ENCODE results near the gene TPM3.

The TPM3 gene

GRCh38 chr1:154167461-154167860, 24.4 kb downstream of the TPM3 start:
- no peak for TF ChIP-seq CTCF (IDR thresholded peaks at IDR 0.05; ENCODE audit: unreplicated experiment in 3 of 3)

GRCh38 chr1:154166207-154166606, 25.7 kb downstream of the TPM3 start:
- no peaks in the 10 kb centered on the region for H3K4me1 Mint-ChIP-seq
- H3K27me3 Mint-ChIP-seq (ENCODE audit: low read depth), result no peaks in the 10 kb centered on the region
- no peak overlapping the region for H3K4me3 Mint-ChIP-seq
- peaks cover 83% of the 10 kb centered on the region for H3K36me3 Mint-ChIP-seq (ENCODE audit: low read depth)
- no peak overlapping the region for H3K27ac Mint-ChIP-seq
- no peak for TF ChIP-seq CTCF (IDR thresholded peaks at IDR 0.05; ENCODE audit: unreplicated experiment in 3 of 3)
- H3K9me3 Mint-ChIP-seq, result no peaks in the 10 kb centered on the region

More at GRCh38 chr1:154167461-154167860, 24.4 kb downstream of the TPM3 start:
- H3K4me3 Mint-ChIP-seq, result no peak overlapping the region
- H3K36me3 Mint-ChIP-seq (ENCODE audit: low read depth), result peaks cover 84% of the 10 kb centered on the region
- H3K4me1 Mint-ChIP-seq, result no peaks in the 10 kb centered on the region
- H3K27ac Mint-ChIP-seq, result no peak overlapping the region
- no peaks in the 10 kb centered on the region for H3K9me3 Mint-ChIP-seq
- no peaks in the 10 kb centered on the region for H3K27me3 Mint-ChIP-seq (ENCODE audit: low read depth)

- H3K27ac Mint-ChIP-seq, result no peak overlapping the region
- H3K9me3 Mint-ChIP-seq, result no peaks in the 10 kb centered on the region
- H3K36me3 Mint-ChIP-seq (ENCODE audit: low read depth), result peaks cover 87% of the 10 kb centered on the region
- H3K27me3 Mint-ChIP-seq (ENCODE audit: low read depth), result peaks cover 3% of the 10 kb centered on the region
- TF ChIP-seq CTCF (IDR thresholded peaks at IDR 0.05; ENCODE audit: unreplicated experiment in 3 of 3), result no peak
- no peak overlapping the region for H3K4me3 Mint-ChIP-seq
- no peaks in the 10 kb centered on the region for H3K4me1 Mint-ChIP-seq
Observed at GRCh38 chr1:154159554-154159953, 32.3 kb downstream of the TPM3 start.

GRCh38 chr1:154158307-154159125, 33.4 kb downstream of the TPM3 start:
- Mint-ChIP-seq H3K9me3 (no peaks in the 10 kb centered on the region), H3K4me3 (no peak overlapping the region), H3K4me1 (no peaks in the 10 kb centered on the region), H3K27ac (no peak overlapping the region), H3K36me3 (ENCODE audit: low read depth) (peaks cover 86% of the 10 kb centered on the region), H3K27me3 (ENCODE audit: low read depth) (peaks cover 3% of the 10 kb centered on the region)
- TF ChIP-seq CTCF (IDR thresholded peaks at IDR 0.05; ENCODE audit: unreplicated experiment in 3 of 3), result no peak

GRCh38 chr1:154157520-154158306, 34.2 kb downstream of the TPM3 start:
- H3K9me3 Mint-ChIP-seq, result no peaks in the 10 kb centered on the region
- peaks cover 78% of the 10 kb centered on the region for H3K36me3 Mint-ChIP-seq (ENCODE audit: low read depth)
- peaks cover 3% of the 10 kb centered on the region for H3K27me3 Mint-ChIP-seq (ENCODE audit: low read depth)
- H3K4me3 Mint-ChIP-seq, result no peak overlapping the region
- H3K4me1 Mint-ChIP-seq, result no peaks in the 10 kb centered on the region
- no peak for TF ChIP-seq CTCF (IDR thresholded peaks at IDR 0.05; ENCODE audit: unreplicated experiment in 3 of 3)
- H3K27ac Mint-ChIP-seq, result peak overlapping the region in 1 of 3 experiments; percentile 22
